ENCODE results near the gene AGAP1.
"Not testable (repeated sequence)": the region's sequence is repeated elsewhere in the genome, so short reads cannot be mapped to it uniquely, and the experiment has no call there.

Gene AGAP1

GRCh38 chr2:235934774-235935484 lies 441.1 kb downstream of the AGAP1 start:
- no peak for DNase-seq

GRCh38 chr2:235935773-235936172 lies 441.9 kb downstream of the AGAP1 start:
- no peak for DNase-seq

GRCh38 chr2:235936493-235936892 lies 442.6 kb downstream of the AGAP1 start:
- DNase-seq = no peak

GRCh38 chr2:235937087-235937486 lies 443.2 kb downstream of the AGAP1 start:
- DNase-seq = no peak

- DNase-seq = no peak
These were observed 443.7 kb downstream of the AGAP1 start for GRCh38 chr2:235937526-235937925.

- DNase-seq = no peak
These were observed 444.1 kb downstream of the AGAP1 start for GRCh38 chr2:235937936-235938335.

GRCh38 chr2:235938611-235939010 lies 444.8 kb downstream of the AGAP1 start:
- no peak for DNase-seq

- peak; percentile 47 for DNase-seq
These were observed 445.6 kb downstream of the AGAP1 start for GRCh38 chr2:235939471-235939870.

- DNase-seq = peak; percentile 81
These were observed 446.5 kb downstream of the AGAP1 start for GRCh38 chr2:235940330-235940729.

- DNase-seq = no peak
These were observed 450.7 kb downstream of the AGAP1 start for GRCh38 chr2:235944591-235944990.

- DNase-seq = no peak
These were observed 451.8 kb downstream of the AGAP1 start for GRCh38 chr2:235945608-235946140.

- DNase-seq = no peak
These were observed 452.7 kb downstream of the AGAP1 start for GRCh38 chr2:235946590-235946989.

GRCh38 chr2:235947055-235947454 lies 453.2 kb downstream of the AGAP1 start:
- DNase-seq = not testable (repeated sequence)

GRCh38 chr2:235949567-235950472 lies 456.0 kb downstream of the AGAP1 start:
- DNase-seq = no peak

- no peak for DNase-seq
These were observed 456.6 kb downstream of the AGAP1 start for GRCh38 chr2:235950473-235950809.

GRCh38 chr2:235951493-235951892 lies 457.6 kb downstream of the AGAP1 start:
- DNase-seq = no peak

GRCh38 chr2:235951982-235952381 lies 458.1 kb downstream of the AGAP1 start:
- no peak for DNase-seq

- no peak for DNase-seq
These were observed 458.9 kb downstream of the AGAP1 start for GRCh38 chr2:235952714-235953113.

GRCh38 chr2:235954281-235954680 lies 460.4 kb downstream of the AGAP1 start:
- no peak for DNase-seq

GRCh38 chr2:235954888-235955480 lies 461.1 kb downstream of the AGAP1 start:
- no peak for DNase-seq

GRCh38 chr2:235955664-235956063 lies 461.8 kb downstream of the AGAP1 start:
- DNase-seq = no peak

- DNase-seq = no peak
These were observed 462.6 kb downstream of the AGAP1 start for GRCh38 chr2:235956281-235956970.

- DNase-seq = no peak
These were observed 463.4 kb downstream of the AGAP1 start for GRCh38 chr2:235957251-235957650.

Data from EL (cell line).